ENCODE data around the gene BEST4.

GRCh38 chr1:44834328-44834727 is 46.4 kb upstream of the BEST4 start:
- TF ChIP-seq CTCF (IDR thresholded peaks at IDR 0.05 in 4 of 5, conservative IDR thresholded peaks at IDR 0.05 in 1 of 5) = no peak
- TF ChIP-seq POLR2A (IDR thresholded peaks at IDR 0.05) = no peak
